Stimulated activated CD8-positive, alpha-beta memory T cell treated with anti-CD3 and anti-CD28 coated beads, Interleukin-12 subunit alpha, Interleukin-12 subunit beta, amount 100 ng/mL, for 24 hours (primary cell): ENCODE data around the gene SIGLEC7.

Experiments used
- DNase-seq: peaks from one replicate; pipeline ENCODE4 v3.0.0-alpha.2; 2020; ENCODE audit errors: extremely low read depth

The SIGLEC7 gene

DNA sequence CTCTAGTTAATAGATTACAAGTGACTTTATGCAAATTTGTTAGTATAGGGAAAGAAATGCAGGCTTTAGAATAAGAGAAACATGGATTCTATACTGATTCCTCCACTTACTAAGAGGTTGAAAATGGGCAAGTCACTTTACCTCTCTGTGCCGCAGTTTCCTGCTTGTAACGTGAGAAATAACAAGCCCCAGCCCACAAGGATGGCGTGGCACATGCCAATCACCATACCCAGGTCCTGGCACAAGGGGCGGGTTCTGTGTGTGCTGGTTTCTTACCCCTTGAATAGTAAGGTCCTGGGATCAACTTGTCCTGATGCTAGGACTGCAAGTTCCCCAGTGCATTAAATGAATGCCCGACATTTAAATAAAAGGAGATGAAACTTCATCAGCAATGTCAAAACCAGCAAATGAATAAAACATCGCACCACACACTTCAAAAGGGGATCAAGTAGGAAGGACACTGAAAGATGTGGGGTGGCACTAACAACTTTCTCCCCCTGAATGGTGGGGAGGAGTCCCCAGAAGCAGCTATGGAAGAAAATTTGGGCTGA lies 25.3 kb upstream of the SIGLEC7 start:
- no peak for DNase-seq

DNA sequence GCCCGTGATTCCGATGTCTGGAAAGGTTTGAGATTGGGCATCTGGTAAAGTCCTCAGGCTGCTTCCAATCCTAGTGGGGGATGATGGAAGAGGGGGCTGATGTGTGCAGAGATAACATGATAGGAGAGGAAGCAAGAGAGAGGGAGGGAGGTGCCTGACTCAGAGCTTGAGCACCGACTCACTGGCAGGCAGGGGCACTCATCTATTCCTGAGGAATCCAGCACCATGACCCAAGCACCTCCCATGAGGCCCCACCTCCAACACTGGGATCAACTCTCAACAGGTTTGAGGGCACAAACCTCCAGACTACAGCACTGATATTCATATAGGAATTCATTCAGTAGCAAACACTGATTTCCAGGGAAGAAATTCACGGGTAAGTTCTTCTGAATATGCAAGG lies 23.0 kb upstream of the SIGLEC7 start:
- DNase-seq: no peak

DNA sequence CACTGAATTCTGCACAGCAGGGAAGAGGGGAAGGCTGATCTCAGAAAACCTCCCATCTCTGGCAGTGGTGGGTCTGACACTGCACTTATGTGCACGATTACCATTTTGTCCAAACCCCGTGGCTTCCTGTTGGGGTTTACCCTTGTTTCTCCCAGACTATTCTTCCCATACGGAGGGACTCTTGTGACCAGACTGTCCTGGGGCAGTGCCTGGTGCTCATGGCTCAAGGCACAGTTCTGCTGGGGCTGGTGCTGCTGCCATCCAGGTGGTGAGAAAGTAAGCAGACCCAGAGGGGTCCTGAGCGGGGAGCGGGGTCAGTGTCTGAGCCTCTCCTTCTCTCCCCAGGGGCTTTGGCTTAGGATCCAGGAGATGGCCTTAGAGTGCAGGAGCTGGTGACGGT lies 22.5 kb upstream of the SIGLEC7 start:
- no peak for DNase-seq

DNA sequence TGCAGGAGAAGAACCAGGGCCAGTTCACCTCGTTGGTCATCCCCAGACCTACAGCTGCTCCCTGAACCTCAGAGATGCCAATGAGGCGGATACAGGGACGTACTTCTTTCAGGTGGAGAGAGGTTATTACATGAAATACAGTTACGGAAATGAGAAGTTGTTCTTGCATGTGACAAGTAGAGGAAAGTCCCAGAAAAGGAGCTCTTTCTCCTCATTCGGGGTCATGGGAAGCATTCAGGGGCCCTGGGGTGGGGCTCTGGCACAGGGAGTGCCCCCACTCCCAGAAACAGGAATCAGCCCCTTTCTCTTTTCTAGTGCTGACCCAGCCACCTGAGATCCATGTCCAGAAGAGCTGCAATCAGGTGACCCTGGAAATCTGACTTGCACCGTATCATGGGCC lies 21.9 kb upstream of the SIGLEC7 start:
- no peak for DNase-seq

DNA sequence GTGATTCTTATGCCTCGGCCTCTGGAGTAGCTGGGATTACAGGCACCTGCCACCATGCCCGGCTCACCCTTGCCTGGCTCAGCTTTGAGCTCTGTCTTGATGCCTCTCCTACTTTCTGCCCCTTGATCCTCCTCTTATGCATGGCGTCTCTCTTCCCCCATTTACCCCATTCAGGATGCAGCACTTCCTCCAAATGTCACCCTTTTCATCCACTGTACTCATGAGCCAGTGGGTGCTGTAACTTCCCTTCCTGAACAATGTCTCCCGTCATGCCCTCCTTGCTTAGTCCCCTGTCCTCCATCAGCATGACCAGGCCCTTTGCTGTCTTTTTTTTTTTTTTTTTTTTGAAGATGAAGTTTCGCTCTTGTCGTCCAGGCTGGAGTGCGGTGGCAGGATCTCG lies 20.8 kb upstream of the SIGLEC7 start:
- no peak for DNase-seq

DNA sequence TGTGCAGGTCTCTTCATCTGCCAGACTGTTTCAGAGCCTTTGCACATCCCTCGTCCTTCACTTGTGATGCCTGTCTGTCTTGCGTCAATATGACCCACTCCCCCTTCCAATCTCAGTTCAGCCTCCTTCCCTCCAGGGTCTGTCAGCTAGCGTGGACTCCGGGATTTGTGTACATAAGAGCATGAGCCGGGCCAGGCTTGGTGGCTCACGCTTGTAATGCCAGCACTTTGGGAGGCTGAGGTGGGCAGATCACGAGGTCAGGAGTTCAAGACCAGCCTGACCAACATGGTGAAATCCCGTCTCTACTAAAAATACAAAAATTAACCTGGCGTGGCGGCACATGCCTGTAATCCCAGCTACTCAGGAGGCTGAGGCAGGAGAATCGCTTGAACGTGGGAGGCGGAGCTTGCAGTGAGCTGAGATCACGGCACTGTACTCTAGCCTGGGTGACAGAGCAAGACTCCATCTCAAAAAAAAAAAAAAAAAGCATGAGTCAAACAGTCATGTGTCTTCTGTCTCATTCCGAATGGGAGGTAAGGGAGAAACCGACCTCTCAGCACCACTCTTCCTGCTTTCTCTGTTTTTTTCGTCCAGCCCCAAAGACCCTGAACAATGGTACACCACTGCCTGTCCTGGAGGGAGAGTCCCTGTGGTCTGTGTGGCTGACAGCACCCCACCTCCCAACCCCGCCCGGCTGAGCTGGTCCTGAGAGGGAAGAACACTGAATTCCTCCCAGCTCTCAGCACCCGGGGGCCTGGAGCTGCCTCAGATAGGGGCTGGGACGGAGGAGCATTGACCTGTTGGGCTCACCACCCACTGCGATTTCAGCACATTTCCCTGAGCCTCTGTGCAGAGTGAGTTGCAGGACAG lies 19.8 kb upstream of the SIGLEC7 start:
- DNase-seq: no peak

DNA sequence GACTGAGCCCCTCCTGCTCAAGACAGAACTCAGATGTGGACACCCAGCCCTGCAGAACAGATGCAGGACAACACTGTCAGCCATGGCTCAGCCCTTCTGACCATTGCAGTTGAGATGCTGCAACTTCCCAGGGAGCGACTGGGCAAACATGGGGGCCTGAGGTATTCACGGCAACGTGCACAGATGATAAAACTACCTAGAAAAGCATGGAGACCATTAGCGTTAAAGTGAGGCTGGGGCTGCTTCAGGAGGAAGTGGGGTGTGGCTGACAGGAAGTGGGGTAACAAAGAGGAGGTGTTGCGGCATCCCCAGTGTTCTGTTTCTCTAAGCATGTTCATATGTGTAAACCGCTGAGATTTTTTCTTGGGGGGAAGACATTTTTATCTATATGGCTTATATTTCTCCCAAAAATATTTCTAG lies 18.7 kb upstream of the SIGLEC7 start:
- DNase-seq: no peak

DNA sequence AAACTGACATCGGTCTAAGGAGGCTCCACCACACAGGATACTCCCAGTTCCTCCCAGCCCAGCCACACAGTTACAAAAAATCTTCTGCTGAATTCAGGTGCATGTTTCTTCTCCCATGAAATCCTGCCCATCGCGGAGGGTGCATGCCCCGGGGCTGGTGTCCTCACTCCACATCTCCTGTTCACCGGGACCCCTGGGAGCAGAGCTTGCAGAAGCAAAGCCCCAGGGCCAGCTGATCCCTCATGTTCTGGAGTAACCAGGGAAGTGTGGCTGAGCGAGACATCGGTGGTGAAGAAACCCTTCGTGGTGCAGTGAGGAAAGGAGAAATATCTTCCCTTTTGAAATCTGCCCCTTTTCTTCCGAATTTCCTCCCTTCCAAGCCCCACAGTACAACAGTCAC lies 18.3 kb upstream of the SIGLEC7 start:
- no peak for DNase-seq

DNA sequence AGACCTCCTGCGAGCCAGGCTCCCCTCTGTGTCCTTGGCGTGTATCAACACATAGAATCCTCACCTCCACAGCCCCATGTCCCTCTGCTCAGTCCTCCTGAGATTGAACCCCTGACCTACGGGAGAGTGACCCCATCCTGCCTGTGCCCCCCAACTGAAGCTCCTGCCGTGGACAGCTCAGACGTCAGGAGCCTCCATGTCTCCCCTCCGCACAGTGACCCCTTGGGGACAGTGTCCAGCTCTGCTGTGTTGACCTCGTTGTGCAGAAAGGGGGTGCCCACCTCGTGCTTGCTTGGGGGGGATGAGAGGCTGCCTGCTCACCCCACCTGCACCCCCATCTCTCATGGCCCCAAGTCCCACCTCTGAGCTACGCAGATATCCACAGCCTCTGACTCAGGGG lies 17.9 kb upstream of the SIGLEC7 start:
- DNase-seq: no peak

DNA sequence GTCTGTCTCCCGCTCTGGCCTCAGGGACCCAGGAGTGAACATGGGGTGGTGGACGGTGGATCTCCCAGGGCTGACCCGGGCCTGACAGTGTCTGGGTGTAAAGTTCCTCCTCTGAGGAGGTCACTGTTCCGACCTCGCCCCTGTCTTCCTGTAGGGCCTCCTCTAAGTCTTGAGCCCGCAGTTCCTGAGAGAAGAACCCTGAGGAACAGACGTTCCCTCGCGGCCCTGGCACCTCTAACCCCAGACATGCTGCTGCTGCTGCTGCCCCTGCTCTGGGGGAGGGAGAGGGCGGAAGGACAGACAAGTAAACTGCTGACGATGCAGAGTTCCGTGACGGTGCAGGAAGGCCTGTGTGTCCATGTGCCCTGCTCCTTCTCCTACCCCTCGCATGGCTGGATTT lies 17.4 kb upstream of the SIGLEC7 start, which contains the start of gene SIGLEC9:
Gene SIGLEC9 (plus strand): TSS at position 178 of the 400 bp plus-strand sequence. CDS start 69 bp downstream, at position 247.
- no peak for DNase-seq

DNA sequence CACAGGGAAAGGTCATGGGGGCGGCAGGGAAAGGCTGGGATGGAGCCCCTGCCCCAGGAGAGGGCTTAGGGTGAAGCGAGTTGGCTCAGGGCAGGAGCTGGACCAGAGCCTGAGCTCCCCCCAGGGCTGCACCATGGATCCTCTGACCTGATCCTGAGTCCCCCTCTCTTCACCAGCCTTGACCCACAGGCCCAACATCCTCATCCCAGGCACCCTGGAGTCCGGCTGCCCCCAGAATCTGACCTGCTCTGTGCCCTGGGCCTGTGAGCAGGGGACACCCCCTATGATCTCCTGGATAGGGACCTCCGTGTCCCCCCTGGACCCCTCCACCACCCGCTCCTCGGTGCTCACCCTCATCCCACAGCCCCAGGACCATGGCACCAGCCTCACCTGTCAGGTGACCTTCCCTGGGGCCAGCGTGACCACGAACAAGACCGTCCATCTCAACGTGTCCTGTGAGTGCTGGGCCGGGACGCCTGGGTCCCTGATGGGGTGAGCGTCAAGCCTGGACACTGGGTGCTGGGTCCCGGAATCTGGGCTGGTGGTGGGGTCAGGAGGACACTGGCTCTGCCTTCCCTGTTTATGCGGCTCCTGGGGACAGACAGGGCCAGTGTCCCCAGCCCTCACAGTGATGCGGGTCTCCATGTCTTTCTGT lies 16.6 kb upstream of the SIGLEC7 start:
- DNase-seq: no peak

DNA sequence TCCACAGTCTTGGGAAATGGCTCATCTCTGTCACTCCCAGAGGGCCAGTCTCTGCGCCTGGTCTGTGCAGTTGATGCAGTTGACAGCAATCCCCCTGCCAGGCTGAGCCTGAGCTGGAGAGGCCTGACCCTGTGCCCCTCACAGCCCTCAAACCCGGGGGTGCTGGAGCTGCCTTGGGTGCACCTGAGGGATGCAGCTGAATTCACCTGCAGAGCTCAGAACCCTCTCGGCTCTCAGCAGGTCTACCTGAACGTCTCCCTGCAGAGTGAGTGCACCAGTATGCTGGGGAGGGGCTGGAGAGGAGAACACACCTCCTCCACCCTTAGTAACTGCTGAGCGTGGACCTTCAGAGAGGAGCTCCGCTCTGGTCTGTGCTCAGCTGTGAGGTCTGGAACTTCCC lies 15.1 kb upstream of the SIGLEC7 start:
- DNase-seq: no peak

DNA sequence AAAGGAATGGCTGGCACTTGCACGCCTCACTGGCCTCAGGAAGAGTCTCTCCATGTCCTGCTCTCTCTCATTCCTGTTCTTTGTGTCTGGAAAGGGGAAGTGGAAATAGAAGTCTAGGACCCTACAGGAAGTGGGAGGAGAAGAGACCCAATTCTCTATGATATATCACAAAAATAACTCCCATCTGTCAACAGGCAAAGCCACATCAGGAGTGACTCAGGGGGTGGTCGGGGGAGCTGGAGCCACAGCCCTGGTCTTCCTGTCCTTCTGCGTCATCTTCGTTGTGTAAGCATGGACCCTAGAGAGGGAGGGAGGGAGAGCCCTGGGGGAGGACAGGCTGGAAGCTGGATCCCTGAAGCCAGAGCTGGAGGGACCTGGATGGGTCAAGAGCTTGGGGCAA lies 14.3 kb upstream of the SIGLEC7 start:
- DNase-seq: no peak

DNA sequence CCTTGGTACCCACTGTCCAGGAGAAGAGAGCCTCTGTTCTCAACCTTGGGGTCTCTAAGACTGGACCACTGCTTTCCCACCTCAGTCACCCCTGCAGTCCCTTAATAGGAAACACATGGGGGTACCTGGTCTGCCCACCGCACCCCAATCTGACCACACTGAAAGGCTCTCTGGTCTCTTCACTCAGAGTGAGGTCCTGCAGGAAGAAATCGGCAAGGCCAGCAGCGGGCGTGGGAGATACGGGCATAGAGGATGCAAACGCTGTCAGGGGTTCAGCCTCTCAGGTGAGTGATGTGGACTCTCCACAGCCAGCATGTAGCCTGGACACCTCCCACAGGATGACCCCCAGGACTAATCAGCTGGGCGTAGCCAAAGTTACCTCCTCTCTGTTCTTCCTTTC lies 13.9 kb upstream of the SIGLEC7 start:
- no peak for DNase-seq

DNA sequence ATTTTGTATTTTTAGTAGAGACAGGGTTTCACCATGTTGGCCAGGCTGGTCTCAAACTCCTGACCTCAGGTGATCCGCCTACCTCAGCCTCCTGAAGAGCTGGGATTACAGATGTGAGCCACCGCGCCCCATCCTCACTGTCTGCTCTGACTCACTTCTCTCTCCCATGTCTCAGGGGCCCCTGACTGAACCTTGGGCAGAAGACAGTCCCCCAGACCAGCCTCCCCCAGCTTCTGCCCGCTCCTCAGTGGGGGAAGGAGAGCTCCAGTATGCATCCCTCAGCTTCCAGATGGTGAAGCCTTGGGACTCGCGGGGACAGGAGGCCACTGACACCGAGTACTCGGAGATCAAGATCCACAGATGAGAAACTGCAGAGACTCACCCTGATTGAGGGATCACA lies 12.4 kb upstream of the SIGLEC7 start:
- no peak for DNase-seq

DNA sequence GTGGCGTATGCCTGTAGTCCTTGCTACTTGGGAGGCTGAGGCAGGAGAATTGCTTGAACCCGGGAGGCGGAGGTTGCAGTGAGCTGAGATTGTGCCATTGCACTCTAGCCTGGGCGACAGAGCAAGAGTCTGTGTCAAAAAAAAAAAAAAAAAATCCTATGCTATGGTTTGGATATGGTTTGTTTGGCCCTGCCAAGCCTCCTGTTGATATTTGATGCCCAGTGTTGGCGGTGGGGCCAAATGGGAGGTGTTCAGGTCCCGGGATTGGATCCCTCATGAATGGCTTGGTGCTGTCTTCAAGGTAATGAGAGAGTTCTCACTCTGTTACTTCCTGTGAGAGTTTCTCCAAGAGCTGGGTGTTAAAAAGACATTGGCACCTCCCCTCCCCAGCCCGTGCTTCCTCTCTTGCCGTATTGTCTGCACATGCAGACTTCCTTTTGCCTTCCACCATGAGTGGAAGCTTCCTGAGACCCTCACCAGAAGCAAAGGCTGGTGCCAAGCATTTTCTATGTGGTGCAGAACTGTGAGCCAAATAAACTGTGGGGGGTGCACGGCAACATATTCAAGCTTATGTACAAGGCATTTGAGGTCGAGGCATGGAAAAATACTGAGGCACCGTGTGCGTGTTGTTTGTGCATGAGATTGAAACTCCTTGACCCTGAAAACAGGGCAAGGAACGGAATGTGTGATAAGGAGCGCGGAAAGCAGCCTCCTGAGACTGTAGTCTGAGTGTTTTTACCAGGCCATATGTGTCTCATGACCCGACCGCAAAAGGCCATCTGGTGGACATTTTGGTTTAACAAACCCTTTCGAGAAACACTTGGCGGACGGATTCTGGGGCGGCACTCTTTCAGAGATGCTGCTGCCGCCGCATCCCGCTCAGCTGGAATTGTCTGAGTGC lies 10.1 kb upstream of the SIGLEC7 start:
- DNase-seq: no peak

DNA sequence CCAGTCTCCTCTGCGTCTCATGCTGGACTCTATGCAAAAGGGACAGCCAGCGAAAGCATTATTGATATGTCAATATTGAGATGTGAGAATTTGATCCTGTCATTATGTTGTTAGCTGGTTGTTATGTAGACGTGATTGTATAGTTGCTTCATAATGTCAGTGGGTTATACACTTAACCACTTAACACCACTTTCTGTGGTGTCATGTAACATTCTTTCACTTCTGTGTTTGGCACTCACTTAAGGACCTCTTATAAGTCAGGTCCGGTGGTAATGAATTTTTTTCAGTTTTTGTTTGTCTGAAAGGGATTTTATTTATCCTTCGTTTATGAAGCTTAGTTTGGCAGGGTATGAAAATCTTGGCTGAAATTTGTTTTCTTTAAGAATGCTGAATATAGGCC lies 7.1 kb upstream of the SIGLEC7 start:
- no peak for DNase-seq

DNA sequence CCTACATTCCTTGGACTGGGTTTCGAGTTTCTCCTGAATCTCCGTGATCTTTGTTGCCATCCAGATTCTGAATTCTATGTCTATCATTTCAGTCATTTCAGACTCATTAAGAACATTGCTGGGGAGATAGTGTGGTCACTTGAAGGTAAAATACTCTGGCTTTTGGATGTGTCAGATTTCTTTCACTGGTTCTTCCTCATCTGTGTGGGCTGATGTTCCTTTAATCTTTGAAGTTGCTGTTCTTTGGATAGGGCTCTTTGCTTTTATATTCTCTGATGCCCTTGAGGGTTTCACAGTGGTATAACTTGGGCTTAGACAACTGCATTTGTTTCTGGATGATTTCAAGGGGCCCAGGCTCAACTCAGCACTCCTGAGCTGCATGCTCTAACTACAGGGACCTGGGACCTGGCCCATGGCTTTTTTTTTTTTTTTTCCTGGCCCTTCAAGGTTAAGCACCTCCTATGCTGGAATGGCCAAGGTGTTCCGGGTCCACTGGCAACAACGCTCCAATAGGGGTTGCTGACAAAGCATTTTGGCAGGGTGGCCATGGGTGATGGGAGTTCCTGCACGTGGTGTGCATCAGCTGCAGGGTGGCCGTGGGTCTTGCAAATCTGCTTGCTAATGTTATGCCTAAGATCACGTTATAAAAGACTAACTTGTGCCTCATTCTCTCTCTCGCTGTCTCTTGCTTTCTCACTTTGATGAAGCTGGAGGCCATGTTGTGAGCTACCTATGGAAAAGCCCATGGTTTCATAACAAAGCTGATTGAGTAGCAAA lies 5.9 kb upstream of the SIGLEC7 start:
- no peak for DNase-seq

DNA sequence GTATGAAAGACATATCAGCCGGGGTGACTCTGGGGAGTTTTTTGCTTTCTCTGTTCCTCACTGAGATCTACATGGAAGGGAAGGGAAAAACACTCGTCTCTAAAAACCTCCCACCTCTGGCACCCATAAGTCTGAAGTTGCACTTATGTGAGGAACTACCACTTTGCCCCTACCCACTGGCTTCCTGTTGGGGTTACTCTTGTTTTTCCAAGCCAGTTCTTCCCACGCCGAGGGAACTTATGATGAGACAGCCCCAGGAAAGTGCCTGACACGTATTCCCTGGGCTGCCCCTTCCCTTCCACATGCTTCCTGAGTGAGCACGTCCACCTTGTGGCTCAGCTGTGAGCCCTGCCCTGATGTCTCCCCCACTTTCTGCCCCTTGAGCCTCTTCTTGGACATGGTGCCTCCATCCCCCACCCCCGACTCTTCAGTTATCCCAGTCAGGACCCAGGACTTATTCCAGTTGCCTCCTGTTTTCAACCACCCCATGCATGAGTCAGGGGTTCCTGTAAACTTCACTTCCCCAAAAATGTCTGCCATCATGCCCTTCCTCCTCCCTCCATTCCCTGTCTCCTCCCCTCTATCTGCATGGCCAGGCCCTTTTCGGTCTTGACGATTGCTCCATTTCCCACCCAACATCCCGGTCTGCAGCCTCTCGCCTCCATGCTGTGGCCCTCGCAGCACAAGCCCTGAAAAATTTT lies 5.1 kb upstream of the SIGLEC7 start:
- DNase-seq: no peak

DNA sequence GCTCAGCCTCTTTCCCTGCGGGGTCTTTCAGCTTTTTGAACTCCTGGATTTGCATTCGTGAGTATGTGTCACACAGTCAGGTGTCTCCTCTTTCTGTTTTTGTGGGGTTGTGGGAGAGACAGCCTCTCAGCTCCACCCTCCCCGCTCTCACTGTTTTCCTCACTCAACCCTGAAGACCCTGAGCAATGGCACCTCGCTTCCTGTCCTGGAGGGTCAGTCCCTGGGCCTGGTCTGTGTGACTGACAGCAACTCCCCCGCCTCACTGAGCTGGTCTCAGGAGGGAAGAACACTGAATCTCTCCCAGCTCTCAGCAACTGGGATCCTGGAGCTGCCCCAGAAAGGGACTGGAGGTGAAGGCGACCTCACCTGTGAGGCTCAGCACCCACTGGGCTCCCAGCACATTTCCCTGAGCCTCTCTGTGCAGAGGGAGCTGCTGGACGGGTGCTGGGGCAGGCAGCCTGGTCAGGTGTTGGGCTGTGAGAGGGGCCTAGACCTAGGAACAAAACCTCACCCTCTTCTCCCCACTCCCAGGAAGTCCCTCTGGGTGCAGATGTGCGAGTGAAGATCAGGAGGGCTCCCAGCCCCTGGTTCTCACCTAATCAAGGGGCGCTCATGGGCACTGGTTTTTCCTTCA lies 4.2 kb upstream of the SIGLEC7 start:
- DNase-seq: no peak
